GM19452 (cell line): ENCODE results near the gene GNG2.

Source experiments
- ATAC-seq: cut with Tn5 transposase; IDR thresholded peaks from one replicate; pipeline ENCODE4 v1.9.1; 2021; ENCODE audit not compliant: unreplicated experiment

The GNG2 gene

DNA sequence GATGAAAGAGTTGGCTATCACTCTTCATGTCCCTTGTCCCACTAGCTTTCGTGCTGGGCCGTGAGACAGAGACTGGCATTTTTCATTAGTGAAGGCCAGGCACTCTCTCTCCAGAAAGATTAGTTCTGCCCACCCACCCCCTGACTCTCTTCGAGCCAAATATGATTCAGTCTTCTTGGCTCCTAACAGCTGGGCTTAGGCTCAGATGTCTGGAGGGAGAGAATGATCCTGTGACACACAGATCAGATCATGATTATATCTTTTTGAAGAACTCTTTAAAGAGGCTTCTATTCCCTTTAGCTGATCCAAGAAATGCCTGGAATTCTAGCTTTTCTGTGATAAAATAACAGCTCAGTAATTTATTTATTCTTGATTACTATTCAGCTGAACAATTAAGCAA is 5.2 kb upstream of the GNG2 start:
- ATAC-seq = no peak

DNA sequence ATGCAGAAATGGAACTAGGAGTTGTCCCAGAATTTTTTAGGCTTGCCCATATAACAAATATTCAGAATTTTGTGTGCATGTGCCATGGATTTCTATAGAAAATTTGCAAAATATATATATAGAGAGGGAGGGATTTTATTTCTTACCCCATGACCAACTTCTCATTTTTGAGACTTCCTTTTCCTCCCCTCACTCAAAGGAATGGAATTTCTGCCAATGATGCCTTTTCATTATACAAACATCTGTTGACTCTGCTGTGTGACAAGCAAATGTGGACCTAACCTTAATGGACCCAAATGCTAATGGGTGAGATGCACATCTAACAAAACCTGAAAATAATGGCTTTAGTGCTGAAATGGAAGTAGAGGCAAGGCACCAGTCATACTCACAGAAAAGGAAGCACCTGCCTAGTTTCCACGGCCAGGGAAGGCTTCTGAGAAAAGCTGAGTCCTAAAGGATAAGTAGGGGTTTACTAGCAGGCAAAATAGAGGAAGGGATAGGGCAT is 3.6 kb upstream of the GNG2 start:
- ATAC-seq = no peak

DNA sequence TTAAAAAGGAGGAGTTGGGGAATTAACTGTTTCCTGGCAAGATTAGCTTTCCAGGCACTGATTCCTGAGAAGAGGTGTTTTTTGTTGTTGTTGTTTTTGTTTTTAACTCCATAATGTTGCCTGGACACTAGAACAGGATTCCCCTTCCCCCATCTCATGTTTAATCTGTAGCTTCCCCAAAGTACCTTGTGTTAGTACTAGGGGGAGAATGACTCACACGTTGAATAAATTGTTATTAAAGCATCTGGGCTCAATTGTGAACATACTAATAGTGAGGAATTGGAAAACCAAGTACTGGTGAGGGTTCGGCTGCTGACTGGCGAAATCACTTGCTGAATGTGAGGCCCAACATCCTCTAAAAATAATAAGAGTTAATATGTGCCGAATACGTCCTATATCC is 1.3 kb upstream of the GNG2 start:
- ATAC-seq = no peak

DNA sequence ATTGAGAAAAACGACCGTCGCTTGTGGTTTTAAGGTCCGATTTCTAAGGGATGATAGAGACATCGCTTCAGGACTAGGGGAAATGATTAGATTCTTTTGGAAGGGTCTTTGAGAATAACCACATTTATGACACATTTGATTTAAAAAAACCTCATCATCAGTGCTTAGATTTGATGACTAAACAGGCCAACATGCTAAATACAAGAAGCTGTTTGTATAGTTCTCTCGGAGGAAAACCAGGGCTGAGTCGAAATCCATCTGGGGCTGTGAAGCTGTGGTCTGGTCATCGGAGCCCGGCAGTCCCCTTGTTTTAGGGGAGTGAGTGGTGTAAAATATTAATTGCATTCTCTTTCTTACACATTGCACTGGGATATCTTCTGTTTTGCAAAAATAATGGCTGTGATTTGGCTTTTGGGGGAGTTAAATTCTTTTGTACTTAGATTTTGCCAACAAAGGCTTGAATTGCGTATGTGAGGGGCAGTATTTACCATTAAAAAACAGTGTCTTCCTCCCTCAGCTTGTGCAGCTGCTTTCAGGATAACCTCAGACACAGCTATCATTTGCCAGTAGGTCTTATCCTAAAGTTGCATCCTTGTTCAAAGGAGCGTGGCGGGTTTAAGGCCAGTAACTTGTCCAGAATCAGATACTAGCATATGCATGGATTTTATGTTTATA is 550 bp downstream of the GNG2 start:
- ATAC-seq = no peak

DNA sequence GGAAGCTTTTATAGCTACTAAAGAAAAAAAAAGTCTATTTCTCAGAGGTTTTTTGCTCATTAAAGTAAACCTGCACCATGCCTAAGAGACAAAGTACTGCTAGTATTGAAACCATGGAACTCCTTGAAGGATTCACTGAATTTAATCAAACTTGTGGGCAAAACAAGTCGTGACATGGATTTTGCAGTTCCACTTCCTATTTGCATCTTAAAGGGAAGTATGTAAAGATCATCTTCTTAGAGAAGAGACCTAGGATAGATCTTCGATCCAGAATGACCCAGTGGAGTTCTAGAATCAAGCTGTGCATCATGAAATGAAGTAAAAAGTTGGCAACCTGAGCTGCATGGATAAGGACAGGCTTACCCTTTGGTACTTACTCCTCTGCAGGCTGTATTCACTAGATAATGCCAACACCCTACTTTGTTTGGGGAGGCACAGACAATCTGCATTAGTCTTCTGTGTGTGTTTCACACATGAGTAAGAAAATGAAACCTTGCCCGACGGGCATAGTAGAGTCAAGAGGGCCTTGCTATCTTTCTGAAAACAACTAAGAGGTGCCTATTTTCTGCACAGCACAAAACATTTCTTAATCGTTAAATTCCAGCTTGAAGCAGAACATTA is 1.9 kb downstream of the GNG2 start:
- no peak for ATAC-seq

DNA sequence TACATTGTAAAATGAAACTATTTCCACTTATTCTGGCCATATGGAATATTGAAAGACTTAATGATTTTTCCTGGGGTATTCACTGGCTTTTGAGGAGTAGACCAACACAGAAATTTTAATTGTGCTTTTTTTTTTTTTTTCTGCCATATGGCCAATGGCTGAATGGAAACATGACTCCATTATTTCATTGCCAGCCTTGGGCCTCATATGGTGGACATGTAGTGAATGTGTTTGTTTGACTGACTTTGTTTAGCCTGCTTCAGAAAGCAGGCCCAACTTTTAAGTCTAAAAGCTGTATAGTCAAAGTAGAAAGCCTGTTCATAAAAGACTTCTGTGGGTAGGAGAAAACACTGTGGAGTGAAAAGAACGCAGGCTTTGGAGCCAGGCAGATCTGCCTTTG is 2.4 kb downstream of the GNG2 start:
- ATAC-seq = no peak

DNA sequence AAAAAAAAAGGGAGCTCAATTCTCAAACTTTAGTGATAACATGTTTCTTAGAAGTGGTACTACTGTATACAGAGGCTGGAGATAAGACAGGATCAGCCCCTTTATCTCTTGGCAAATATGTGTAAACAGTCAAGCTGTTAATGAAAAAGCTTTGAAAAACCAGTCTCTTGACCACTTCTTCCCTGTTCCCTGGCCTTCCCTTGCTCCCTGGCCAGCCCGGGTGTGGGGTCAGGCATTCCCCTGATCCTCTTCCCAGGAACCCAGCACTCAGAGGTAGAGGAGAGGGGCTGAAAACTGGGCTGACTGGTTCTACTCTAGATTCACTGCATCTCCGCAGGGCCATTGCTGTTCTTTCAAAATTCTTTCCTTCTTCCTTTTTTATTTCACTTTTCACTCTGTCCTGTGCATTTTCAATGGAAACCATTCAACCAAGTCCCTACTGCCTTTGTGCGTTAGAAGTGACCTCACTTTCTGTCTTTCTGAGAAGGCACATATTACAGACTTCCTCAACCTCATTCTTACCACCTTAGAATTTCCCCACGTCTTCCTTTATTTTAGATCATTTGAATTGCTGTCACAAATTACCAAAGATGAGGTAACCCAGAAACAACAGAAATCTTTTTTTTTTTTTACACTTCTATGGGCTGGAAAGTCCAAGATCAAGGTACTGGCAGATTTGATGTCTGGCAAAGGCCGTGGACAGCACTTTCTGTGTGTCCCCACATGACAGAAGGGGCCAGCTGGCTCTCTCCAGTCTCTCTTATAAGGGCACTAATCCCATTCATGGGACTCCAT is 5.7 kb downstream of the GNG2 start:
- peak; percentile 31 for ATAC-seq

DNA sequence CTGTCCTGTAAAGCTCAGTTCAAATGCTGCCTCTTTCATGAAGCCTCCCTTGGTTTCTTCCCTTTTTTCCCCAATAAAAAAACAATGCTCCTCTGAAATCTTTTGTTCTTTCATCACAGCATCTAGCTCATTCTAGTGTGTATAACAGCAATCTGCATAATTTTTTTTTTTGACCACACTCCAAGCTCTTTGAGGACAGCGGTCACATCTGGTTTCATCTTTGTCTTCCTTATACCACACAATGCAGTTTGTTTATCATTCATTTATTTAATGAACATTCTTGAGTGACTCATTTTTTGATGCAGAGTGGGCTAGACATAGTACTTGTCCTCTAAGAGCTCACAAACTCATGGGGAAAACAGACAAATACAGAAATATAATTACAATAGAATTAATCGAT is 7.3 kb downstream of the GNG2 start:
- no peak for ATAC-seq

DNA sequence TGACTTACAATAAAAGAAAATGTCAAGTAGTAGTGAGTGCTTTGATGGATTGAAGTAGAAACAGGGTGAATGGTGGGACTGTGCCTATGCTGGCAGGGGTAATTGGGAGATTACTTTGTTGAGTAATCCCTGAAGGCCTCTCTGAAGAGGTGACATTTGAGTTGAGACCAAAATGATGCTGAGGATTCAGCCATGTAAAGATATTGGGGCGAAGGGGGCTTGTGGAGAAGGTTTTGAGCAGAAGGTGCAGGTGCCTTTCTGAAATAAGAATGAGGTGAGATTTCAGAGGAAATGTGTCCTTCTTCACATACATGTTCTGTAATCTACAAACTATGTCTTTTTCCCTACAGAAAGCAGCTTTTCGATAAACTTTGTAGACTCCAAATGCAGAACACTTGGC is 8.0 kb downstream of the GNG2 start:
- no peak for ATAC-seq

DNA sequence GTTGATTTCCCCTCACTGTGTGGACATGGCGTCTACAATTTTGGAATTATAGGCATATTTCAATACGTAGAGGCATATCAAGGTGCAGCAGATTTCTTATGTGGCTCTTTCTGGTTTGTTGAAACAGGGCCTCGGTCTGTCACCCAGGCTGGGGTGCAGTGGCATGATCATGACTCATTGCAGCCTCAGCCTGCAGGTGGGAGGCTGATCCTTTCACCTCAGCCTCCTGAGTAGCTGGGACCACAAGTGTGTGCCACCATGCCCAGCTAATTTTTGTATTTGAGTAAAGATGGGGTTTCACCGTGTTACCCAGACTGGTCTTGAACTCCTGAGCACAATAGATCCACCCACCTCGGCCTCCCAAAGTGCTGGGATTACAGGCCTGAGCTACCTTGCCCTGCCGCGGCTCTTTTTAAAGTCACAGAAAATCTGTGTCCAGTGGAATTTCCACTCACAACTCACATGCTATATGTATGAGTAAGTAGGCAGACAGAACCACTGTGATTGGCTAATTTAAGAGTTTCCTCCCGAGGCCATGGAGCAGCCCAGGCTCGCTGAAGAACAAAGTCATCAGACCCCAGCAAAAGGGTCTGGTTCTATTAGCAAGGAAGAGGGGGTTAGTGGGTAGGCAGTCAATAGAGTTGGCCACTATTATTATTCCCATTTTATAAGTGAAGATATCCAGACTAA is 9.1 kb downstream of the GNG2 start:
- no peak for ATAC-seq

DNA sequence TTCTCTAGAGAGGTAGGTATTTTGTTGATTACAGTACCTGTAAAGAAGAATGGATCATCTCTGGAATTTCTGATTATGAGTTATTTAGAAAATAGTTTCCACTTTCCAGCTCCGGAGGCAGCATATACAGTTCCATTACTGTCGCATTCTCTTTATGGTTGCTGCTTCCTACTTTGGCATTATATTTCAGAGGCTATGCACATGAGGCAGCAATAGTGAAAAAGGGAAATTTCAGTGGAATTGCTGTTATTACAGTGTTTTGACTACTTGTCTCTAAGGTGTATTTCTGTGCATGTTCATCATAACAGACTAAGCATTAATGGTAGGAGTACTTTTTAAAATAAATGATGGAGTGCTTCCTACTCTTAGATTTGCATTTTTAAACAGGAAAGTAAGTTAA is 10.2 kb downstream of the GNG2 start:
- no peak for ATAC-seq

DNA sequence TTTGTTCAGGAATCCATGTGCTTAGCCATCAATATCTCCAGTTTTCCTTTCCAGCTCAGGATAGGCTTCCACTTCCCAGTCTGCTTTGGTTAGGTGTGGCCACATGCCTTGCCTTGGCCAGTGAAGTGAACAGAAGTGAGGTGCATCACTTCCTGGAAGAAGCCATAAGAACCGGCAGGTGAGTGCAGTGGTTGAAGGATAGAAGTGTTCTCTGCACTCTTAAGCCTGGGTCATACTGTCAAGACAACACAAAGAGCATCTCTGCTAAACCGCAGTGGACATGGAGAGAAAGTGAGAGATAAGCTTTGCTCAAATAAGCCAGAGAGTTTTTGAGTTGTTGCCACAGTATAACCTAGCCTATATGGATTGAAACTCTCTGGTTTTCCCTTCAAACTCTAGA is 11.4 kb downstream of the GNG2 start:
- ATAC-seq = no peak

DNA sequence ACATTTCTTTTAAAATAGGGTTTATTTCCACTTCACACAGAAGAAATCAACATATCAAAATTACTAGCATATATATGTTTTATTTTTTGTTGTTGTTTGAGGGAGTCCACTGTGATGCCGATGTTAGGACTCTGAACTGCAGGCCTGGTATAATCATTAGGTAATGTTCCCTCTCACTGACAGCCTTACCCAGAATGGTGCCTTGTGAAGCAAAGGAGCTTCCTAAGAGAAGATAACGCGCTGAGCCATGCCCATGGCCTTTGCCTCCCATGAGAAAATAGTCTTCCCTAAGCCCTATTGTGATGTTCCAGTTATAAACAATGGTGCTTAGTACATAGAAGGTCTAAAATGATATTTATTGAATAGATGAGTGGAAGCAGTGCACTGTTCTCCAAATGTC is 12.0 kb downstream of the GNG2 start:
- no peak for ATAC-seq

DNA sequence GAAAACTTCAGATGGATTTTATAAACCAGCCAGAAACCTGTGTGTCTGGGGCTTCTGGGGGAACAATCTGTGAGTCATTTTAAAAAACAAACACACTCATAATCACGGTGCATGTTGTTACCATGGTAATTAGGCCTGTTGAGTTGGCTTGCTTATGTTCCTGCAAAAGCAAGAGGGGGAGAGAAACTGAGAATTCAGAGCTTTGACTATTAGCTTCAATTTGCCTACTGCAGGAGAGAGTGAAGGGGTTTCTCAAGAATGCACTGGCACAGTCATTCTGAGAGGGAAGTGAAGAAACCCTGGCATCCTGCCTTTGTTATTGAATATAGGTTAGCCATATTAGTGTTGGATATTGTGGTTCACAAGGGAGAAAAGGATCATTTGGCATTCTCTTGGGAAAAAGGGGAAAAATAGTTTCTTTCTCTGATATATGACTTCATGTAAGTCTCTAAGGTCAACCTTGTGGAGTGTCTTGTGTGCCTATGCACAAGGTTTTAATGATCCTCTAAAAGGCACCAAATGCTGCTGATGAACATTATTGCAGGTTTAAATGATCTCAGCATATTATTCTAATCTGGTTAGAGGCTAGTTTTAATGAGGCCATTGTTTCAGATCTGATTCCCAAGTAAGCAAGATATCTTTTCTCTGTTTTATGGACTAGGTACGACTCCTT is 12.9 kb downstream of the GNG2 start:
- peak; percentile 91 for ATAC-seq

DNA sequence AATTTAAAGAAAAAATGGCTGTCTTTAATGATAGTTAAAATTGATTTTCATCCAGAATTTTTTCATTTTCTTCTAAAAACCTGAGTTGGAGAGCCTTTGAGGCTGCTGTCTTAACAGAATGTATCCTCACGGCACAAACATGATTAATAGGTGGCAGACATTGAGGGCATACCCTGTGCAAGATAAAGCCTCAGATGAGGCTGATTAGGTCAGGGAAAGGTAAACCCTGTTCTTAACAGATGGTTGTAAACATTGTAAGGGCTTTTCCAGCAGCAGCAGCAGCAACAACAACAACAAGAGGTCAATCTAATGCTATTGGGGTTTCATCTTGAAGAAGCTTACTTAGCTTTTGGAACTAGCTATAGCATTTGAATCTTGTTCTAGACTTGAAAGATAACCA is 17.4 kb downstream of the GNG2 start:
- ATAC-seq = no peak

DNA sequence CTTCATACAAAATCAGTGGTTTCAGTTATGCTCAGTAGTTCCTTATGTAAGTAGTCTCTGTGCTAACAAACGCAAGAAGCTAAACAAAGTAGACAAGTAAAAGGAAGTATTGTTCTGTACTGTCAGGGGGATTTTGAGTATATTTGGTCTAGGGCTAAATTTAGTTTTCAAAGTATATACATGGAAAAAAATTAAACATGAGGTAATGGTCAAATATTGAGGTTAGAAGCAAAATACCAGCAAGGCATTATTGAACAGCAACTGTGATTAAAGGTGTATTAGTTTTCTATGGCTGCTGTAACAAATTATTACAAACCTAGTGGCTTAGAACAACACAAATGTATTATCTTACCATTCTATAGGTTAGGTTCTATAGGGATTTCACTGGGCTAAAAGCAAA is 18.8 kb downstream of the GNG2 start:
- no peak for ATAC-seq

DNA sequence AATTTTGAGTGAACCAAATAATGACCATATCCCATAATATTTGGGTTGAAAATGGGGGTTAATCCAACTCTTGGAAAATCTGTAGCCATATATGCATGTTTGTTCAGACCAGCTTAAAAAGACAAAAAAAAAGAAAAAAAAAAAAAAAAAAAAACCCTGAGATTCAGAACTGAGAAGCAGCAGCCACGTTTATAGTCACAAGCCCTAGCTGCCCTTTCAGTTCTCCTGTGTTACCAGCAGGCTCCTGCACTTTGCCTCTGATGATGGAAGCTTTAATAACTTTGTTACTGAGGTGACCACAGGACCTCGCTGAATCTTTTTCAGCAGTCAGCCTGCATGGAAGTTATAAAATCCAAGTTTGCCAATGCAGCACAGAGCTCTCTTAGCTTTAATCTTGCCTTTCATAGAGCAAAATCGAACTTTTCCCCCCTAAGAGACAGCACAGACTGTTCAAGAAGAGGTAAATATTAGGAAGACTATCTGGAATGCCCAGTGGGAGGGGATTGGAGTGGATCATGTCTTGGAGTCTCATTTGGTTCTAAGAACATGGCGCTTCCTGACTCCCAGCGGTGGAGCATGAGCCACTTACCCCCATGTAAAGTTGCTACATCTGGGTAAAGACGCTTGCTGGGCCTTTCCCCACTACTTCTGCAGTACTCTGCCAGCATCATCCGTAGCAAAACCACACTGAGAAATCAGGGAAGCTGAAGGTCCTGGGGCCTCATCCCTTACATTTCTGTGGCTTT is 20.6 kb downstream of the GNG2 start:
- ATAC-seq = no peak

DNA sequence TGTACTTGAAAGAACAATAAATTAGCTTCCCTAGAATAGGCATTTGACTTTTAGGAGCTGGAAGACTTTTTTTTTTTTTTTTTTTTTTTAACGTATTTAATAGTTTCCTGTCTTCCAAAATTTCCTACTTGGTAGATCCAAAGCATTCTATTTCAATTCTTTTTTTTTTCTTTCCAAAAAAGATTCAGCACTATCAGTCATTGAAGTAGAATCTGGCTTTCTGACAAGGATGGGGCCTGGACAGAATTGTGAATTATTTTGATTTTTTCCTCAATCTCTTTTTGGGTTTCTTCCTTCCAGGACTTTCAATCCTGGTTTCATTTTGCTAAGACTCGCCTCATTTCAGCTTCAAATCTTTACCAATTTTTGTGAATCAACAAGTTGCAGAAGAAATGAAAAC is 21.2 kb downstream of the GNG2 start:
- no peak for ATAC-seq

DNA sequence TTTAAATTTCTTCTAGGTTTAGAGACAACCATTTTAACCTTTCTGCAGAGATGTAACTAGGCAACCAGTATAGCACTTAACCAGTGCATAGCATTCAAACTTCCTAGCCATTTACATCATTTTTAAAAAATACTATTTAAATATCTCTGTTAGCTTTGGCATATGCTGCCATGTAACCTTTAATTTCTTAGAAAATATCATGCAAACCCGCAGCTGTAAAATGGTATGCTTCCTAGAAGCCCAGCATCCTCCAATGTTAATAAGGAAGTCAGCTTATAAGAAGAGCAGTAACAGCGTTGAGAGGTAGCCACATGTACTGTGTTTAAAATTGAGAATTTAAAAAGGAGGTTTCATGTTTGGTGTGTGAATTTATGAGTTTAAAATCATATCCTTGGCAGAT is 22.8 kb downstream of the GNG2 start:
- ATAC-seq = no peak
